Measurements from ENCODE around the gene FXYD5. TPM values are rescaled to one million over a fixed set of nuclear protein-coding genes. Genes with fewer than 3 reads are reported as not detected.
A peak's percentile ranks its signal among the peaks of the same experiment; 100 is the strongest.

Gene FXYD5
- total RNA-seq, 1 experiment from 2014 or later: 760 TPM

- Mint-ChIP-seq H3K27me3 (ENCODE audit: unreplicated experiment) (peaks cover 17% of the 10 kb centered on the region), H3K36me3 (ENCODE audit: insufficient read depth, unreplicated experiment) (peaks cover 26% of the 10 kb centered on the region), H3K9me3 (ENCODE audit: low read depth, unreplicated experiment) (no peaks in the 10 kb centered on the region), H3K4me3 (ENCODE audit: low read depth, unreplicated experiment) (no peak overlapping the region), H3K27ac (ENCODE audit: unreplicated experiment) (no peak overlapping the region), H3K4me1 (ENCODE audit: low read depth, unreplicated experiment) (peaks cover 51% of the 10 kb centered on the region)
- BruUV-seq (replicated peaks): no TSS peak
- no peak for TF ChIP-seq CTCF (IDR thresholded peaks at IDR 0.05; ENCODE audit: unreplicated experiment)
- intact Hi-C loops (cut with micrococcal nuclease; ENCODE audit: unreplicated experiment): loop anchor here (5.0 kb wide), 1 partner anchor 107 kb away; the partner anchor contains the start of gene LSR
- DNase-seq: no peak
- CTCF ChIA-PET: interaction anchor here (0.7 to 2.3 kb wide), 18 partner anchors 13 to 206 kb away, joined by 3 to 31 read pairs (median 6); partner anchors contain the start of gene FXYD3
These were observed 14.2 kb upstream of the FXYD5 start for GRCh38 chr19:35140207-35140961.

GRCh38 chr19:35140962-35141836 lies 13.3 kb upstream of the FXYD5 start:
- peak; percentile 31 for TF ChIP-seq CTCF (IDR thresholded peaks at IDR 0.05; ENCODE audit: unreplicated experiment)

GRCh38 chr19:35141837-35142605 lies 12.5 kb upstream of the FXYD5 start:
- Mint-ChIP-seq H3K9me3 (ENCODE audit: low read depth, unreplicated experiment) (no peaks in the 10 kb centered on the region), H3K4me3 (ENCODE audit: low read depth, unreplicated experiment) (peak overlapping the region; percentile 48), H3K27me3 (ENCODE audit: unreplicated experiment) (peaks cover 17% of the 10 kb centered on the region), H3K27ac (ENCODE audit: unreplicated experiment) (no peak overlapping the region), H3K4me1 (ENCODE audit: low read depth, unreplicated experiment) (peaks cover 48% of the 10 kb centered on the region), H3K36me3 (ENCODE audit: insufficient read depth, unreplicated experiment) (peaks cover 26% of the 10 kb centered on the region)
- CTCF ChIA-PET: interaction anchor here (0.6 to 2.3 kb wide), 25 partner anchors 12 to 169 kb away, joined by 3 to 31 read pairs (median 5); partner anchors contain the start of gene FXYD3
- no peak for DNase-seq
- intact Hi-C loops (cut with micrococcal nuclease; ENCODE audit: unreplicated experiment): loop anchor here (5.0 kb wide), 1 partner anchor 105 kb away; the partner anchor contains the start of gene LSR
- BruUV-seq (replicated peaks): no TSS peak
- no peak for TF ChIP-seq CTCF (IDR thresholded peaks at IDR 0.05; ENCODE audit: unreplicated experiment)

More at GRCh38 chr19:35140962-35141836, 13.3 kb upstream of the FXYD5 start:
- Mint-ChIP-seq H3K36me3 (ENCODE audit: insufficient read depth, unreplicated experiment) (peaks cover 26% of the 10 kb centered on the region), H3K4me1 (ENCODE audit: low read depth, unreplicated experiment) (peaks cover 52% of the 10 kb centered on the region), H3K27ac (ENCODE audit: unreplicated experiment) (no peak overlapping the region), H3K4me3 (ENCODE audit: low read depth, unreplicated experiment) (peak overlapping the region; percentile 46), H3K27me3 (ENCODE audit: unreplicated experiment) (peaks cover 17% of the 10 kb centered on the region), H3K9me3 (ENCODE audit: low read depth, unreplicated experiment) (no peaks in the 10 kb centered on the region)
- DNase-seq: peak; percentile 97
- intact Hi-C loops (cut with micrococcal nuclease; ENCODE audit: unreplicated experiment): loop anchor here (5.0 kb wide), 1 partner anchor 106 kb away; the partner anchor contains the start of gene LSR
- CTCF ChIA-PET: interaction anchor here (0.6 to 2.3 kb wide), 28 partner anchors 12 to 502 kb away, joined by 3 to 31 read pairs (median 5); partner anchors contain the start of gene FXYD3
- BruUV-seq (replicated peaks): no TSS peak
